Left lung (tissue), 10 donors: ENCODE measurements around the gene PLIN1. TPM values are rescaled to one million over a fixed set of nuclear protein-coding genes. Genes with fewer than 3 reads are reported as not detected.
A peak's percentile ranks its signal among the peaks of the same experiment; 100 is the strongest.

Experiments used
- ATAC-seq: fragments of 200-7000 bp; cut with Tn5 transposase; one replicate; pipeline ENCODE4 v1.9.1; 2020; ENCODE audit warnings: moderate library complexity
- DNase-seq, 4 donors: peaks; one replicate each; pipeline ENCODE4 v3.0.0-alpha.2; 2013 to 2020
- H3K27ac ChIP-seq, 2 donors: fragments of 200-600 bp; sonication (generic) in 1 of 2; one replicate each; pipeline versions ENCODE4 v1.5.0 to v1.8.0; 2020 to 2021
- H3K27me3 ChIP-seq, 2 donors: fragments of 200-600 bp; sonication (generic) in 1 of 2; one replicate each; pipeline versions ENCODE4 v1.5.0 to v1.8.0; 2020 to 2021
- H3K36me3 ChIP-seq, 2 donors: fragments of 200-600 bp; sonication (generic) in 1 of 2; one replicate each; pipeline versions ENCODE4 v1.5.0 to v1.8.0; 2020 to 2021
- H3K4me1 ChIP-seq, 2 donors: fragments of 200-600 bp; one replicate each; pipeline ENCODE4 v1.8.0; 2021
- H3K4me3 ChIP-seq, 2 donors: fragments of 200-600 bp; sonication (generic) in 1 of 2; one replicate each; pipeline versions ENCODE4 v1.5.0 to v1.8.0; 2020 to 2021; ENCODE audit warnings: mild to moderate bottlenecking in 1 of 2
- H3K9me3 ChIP-seq, 2 donors: fragments of 200-600 bp; sonication (generic) in 1 of 2; one replicate each; pipeline versions ENCODE4 v1.5.0 to v1.8.0; 2020 to 2021
- CTCF ChIP-seq, 2 donors: fragments of 200-600 bp; sonication (generic) in 1 of 2; IDR thresholded peaks; one replicate each; pipeline versions ENCODE4 v1.5.0 to v1.8.0; 2021; ENCODE audit warnings: antibody characterized with exemption in 2 of 2
- intact Hi-C, 2 donors: fragments of 100-400 bp; cut with DNase I; formaldehyde crosslinking; loops; one replicate each; pipeline versions ENCODE4 v1.11.2 to v1.14.2; 2022
- polyA plus RNA-seq, 6 donors: library from polyadenylated mRNA; unstranded; fragments of 120-200 nt; gene quantifications; one replicate each; pipeline ENCODE4 v1.2.1, GENCODE V29; 2013; ENCODE audit not compliant: insufficient read length in 6 of 6
- total RNA-seq, 2 donors: library from RNA; stranded (reverse); fragmentation: NEBNext Ultra II Directional; extraction: Animal tissue kit (Norgen Biotek cat#: 25700); gene quantifications; one replicate each; pipeline ENCODE4 v1.2.1, GENCODE V29; 2021
- donor health status: DM: no; HTN: yes; CAD: no.
- donor health status: DM: no; HTN: no; CAD: no.

PLIN1 gene
- total and polyA plus RNA-seq, 8 donors: 0.37 to 1.7 (median 0.88) TPM

GRCh38 chr15:89649013-89649625 is 30.0 kb downstream of the PLIN1 start:
- intact Hi-C loops: no loop called here
- ATAC-seq: no peak
- DNase-seq: peak in 1 of 4 donors; percentile 17

GRCh38 chr15:89648106-89649012 is 30.8 kb downstream of the PLIN1 start:
- no peaks in the 10 kb centered on the region for H3K9me3 ChIP-seq
- H3K4me1 ChIP-seq: no peaks in the 10 kb centered on the region
- intact Hi-C loops: no loop called here
- TF ChIP-seq CTCF (IDR thresholded peaks at IDR 0.05): no peak
- H3K27me3 ChIP-seq: peaks cover 0 to 8% of the 10 kb centered on the region in 2 donors
- DNase-seq (peak in 1 of 4 donors; percentile 22), ATAC-seq (no peak)
- H3K4me3 ChIP-seq: no peak overlapping the region
- H3K27ac ChIP-seq: no peak overlapping the region
- no peaks in the 10 kb centered on the region for H3K36me3 ChIP-seq

More at GRCh38 chr15:89649013-89649625, 30.0 kb downstream of the PLIN1 start:
- Histone ChIP-seq H3K36me3 (no peaks in the 10 kb centered on the region), H3K9me3 (no peaks in the 10 kb centered on the region), H3K4me1 (no peaks in the 10 kb centered on the region), H3K27me3 (peaks cover 0 to 16% of the 10 kb centered on the region in 2 donors), H3K4me3 (no peak overlapping the region), H3K27ac (no peak overlapping the region)
- TF ChIP-seq CTCF (IDR thresholded peaks at IDR 0.05): no peak

- Histone ChIP-seq H3K4me3 (no peak overlapping the region), H3K9me3 (no peaks in the 10 kb centered on the region), H3K36me3 (no peaks in the 10 kb centered on the region), H3K4me1 (no peaks in the 10 kb centered on the region), H3K27me3 (no peaks in the 10 kb centered on the region), H3K27ac (no peak overlapping the region)
- DNase-seq (peak; percentile 47 to 91 (median 62)), ATAC-seq (peak; percentile 90)
- intact Hi-C loops: no loop called here
- TF ChIP-seq CTCF (IDR thresholded peaks at IDR 0.05): peak; percentile 80 to 81
These were observed 31.8 kb downstream of the PLIN1 start for GRCh38 chr15:89647191-89647851.

- intact Hi-C loops: no loop called here
- Histone ChIP-seq H3K27me3 (no peaks in the 10 kb centered on the region), H3K27ac (no peak overlapping the region), H3K36me3 (peaks cover 0 to 4% of the 10 kb centered on the region in 2 donors), H3K4me1 (no peaks in the 10 kb centered on the region), H3K9me3 (no peaks in the 10 kb centered on the region), H3K4me3 (no peak overlapping the region)
- ATAC-seq: no peak
- no peak for TF ChIP-seq CTCF (IDR thresholded peaks at IDR 0.05)
- DNase-seq: no peak
These were observed 32.6 kb downstream of the PLIN1 start for GRCh38 chr15:89646416-89647141.
